Neuron (in vitro differentiated cells): ENCODE results near the gene UBXN10.
"Not testable (repeated sequence)": the region's sequence is repeated elsewhere in the genome, so short reads cannot be mapped to it uniquely, and the experiment has no call there.

ENCODE experiments used
- H2AFZ ChIP-seq: one replicate; pipeline ENCODE4 v1.6.1; 2013; ENCODE audit warnings: low read depth, mild to moderate bottlenecking, inconsistent platforms, low read length, moderate library complexity
- H3K27me3 ChIP-seq: one replicate; pipeline ENCODE4 v1.6.1; 2013; ENCODE audit warnings: low read length; ENCODE audit not compliant: insufficient read depth
- H3K36me3 ChIP-seq: one replicate; pipeline ENCODE4 v1.6.1; 2013; ENCODE audit warnings: low read length; ENCODE audit not compliant: insufficient read depth
- H3K4me1 ChIP-seq: one replicate; pipeline ENCODE4 v1.6.1; 2013; ENCODE audit warnings: low read length; ENCODE audit not compliant: insufficient read depth
- H3K4me3 ChIP-seq: 2 replicates; pipeline ENCODE4 v1.5.1; 2013; ENCODE audit warnings: mild to moderate bottlenecking, low read length, moderate library complexity
- H3K9me3 ChIP-seq: one replicate; pipeline ENCODE4 v1.6.1; 2013; ENCODE audit warnings: low read length

The UBXN10 gene

DNA sequence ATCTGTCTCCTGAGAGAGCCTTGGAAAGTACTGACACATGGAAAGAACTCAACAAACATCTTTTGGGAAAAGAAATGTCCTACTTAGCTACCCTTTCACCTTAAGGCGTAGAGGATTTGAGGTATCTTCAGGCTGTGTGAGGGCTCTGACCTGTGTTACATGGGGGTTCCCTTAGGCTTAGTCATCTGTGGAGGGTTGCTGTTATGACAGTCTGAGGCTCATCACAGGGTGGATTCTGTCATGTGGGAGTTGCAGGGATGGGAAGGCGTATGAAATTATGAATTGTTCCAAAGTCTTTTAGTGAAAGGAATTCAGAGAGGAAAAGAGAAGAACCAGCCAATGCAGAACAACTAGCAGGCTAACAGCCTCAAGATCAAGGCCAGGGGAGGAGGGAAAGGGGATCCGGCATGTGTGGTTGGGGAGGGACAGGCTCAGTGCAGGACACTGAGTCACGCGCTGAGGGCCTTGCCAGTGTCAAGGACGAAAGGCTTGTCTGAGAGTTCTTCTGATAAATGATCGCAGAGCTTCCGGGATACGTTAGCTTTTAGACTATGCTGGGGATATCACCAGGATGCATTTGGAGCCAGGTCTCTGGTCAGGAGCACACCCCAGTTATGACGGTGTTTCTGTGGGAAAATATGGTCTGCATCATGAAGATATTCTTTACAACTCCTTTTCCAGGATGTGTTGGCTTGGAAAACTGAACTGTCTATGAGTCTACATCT, 25.0 kb downstream of the UBXN10 start:
- H3K9me3 ChIP-seq: no peaks in the 10 kb centered on the region

DNA sequence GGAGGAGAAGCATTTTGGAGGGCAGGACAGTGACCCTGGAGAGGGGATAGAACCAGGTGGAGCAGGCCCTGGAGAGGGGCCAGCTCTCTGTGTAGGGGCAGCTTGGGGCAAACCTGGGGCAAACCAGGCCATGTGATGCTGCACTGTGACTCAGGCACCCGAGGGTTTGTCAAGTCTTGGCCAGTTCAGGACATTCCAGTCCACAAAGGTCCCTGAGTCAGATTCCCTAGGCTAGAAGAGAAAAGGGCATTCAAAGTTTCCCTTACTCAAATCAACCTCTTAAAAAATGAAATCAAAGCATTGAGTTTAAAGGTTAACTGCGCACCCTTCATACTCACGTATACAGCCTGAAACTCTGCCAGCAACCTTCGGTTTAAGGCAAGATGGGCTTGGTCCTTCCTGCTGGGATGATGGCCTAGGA, 25.6 kb downstream of the UBXN10 start:
- Histone ChIP-seq H3K27me3 (peaks cover 12% of the 10 kb centered on the region), H2AFZ (no peak overlapping the region)

More for the DNA sequence above, 25.0 kb downstream of the UBXN10 start:
- Histone ChIP-seq H3K27me3 (peaks cover 12% of the 10 kb centered on the region), H2AFZ (no peak overlapping the region), H3K36me3 (no peaks in the 10 kb centered on the region), H3K4me3 (no peak overlapping the region), H3K4me1 (no peaks in the 10 kb centered on the region)

GRCh38 chr1:20212085-20212684, 26.3 kb downstream of the UBXN10 start:
- Histone ChIP-seq H3K9me3 (no peaks in the 10 kb centered on the region), H3K4me3 (no peak overlapping the region), H2AFZ (no peak overlapping the region), H3K27me3 (peaks cover 12% of the 10 kb centered on the region), H3K4me1 (no peaks in the 10 kb centered on the region), H3K36me3 (no peaks in the 10 kb centered on the region)

More for the DNA sequence above, 25.6 kb downstream of the UBXN10 start:
- no peaks in the 10 kb centered on the region for H3K36me3 ChIP-seq
- no peak overlapping the region for H3K4me3 ChIP-seq
- no peaks in the 10 kb centered on the region for H3K9me3 ChIP-seq
- no peaks in the 10 kb centered on the region for H3K4me1 ChIP-seq

DNA sequence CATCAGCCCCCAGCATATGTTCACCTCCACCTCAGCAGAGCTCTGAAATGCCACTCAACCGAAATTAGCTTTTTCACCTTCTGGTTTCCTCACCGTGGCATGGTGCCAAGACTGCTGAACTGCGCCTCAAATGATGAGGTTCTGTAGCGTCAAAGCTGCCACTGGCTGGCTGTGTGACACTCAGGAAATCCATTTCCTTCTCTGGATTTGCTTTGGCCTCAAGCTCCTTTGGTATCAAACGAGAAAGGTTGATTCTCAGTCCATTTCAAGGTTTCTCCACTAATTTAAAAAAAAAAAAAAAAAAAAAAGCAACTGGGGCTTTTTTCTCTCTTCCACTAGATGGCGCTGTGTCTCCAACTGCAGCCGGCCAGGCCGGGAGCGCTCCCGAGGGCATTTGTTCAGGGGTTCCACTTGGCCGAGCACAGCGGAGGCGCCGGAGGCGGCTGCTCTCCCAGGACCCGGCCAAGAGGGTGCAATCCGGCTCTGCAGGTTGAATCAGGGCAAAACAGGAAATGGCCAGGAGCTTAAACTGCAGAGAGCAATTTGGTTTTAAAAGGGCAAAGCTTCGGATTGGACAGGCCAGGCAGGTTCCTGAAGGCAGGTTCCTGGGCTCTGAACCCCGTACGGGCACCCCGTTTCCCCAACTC, 26.9 kb downstream of the UBXN10 start:
- Histone ChIP-seq H3K9me3 (no peaks in the 10 kb centered on the region), H3K36me3 (no peaks in the 10 kb centered on the region), H2AFZ (no peak overlapping the region), H3K4me1 (no peaks in the 10 kb centered on the region), H3K4me3 (no peak overlapping the region), H3K27me3 (peaks cover 12% of the 10 kb centered on the region)

DNA sequence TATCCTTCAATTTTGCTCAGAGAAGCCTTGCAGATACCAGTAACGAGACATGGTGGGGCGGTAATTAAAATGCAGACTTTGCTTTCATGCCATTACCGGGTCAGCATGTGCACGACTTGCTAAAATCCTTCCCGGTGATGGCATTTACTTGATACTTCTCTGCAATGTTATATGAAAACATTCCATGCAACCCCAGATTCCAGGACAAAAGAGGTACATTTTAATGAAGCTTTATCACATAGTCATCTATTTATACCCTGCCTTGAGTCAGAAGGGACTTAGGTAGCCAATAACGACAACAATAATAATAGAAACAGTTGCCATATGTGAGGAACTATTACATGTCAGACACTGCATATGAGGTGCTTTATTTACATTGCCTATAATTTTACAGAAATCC, 29.8 kb downstream of the UBXN10 start:
- Histone ChIP-seq H3K27me3 (peaks cover 20% of the 10 kb centered on the region), H3K4me3 (no peak overlapping the region), H2AFZ (no peak overlapping the region), H3K9me3 (no peaks in the 10 kb centered on the region), H3K36me3 (no peaks in the 10 kb centered on the region), H3K4me1 (no peaks in the 10 kb centered on the region)

DNA sequence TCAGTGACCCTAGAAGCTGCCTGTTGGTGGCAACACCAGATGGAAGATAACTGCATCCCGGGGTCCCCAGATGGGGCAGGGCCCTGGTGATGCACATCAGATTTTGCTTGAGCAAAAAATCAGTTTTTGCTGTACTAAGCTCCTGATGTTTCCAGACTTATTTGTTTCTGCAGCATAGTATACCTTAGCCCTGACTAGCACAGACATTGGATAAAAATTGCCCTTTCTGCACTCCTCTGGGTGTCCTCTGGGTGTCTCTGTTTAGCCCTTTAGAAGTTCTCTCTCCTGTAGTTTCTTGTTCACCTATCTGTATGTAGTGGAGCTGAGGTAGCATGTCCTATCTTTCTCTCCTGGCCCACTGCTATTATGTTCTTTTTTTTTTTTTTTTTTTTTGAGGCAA, 30.7 kb downstream of the UBXN10 start:
- Histone ChIP-seq H3K9me3 (no peaks in the 10 kb centered on the region), H3K36me3 (no peaks in the 10 kb centered on the region), H2AFZ (no peak overlapping the region), H3K27me3 (peaks cover 18% of the 10 kb centered on the region), H3K4me3 (no peak overlapping the region), H3K4me1 (no peaks in the 10 kb centered on the region)

DNA sequence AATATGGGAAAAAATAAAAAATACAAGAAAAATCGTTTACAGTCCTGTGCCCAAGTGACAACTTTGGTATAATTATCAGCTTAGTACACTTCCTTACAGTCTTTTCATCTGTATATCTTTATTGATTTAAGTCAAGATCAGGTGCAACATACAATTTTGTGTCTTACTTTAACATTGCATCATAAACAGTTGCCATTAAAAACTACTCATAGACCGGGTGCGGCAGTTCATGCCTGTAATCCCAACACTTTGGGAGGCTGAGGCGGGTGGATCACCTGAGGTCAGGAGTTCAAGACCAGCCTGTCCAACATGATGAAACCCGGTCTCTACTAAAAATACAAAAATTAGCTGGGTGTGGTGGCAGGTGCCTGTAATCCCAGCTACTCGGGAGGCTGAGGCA, 33.2 kb downstream of the UBXN10 start:
- peaks cover 29% of the 10 kb centered on the region for H3K27me3 ChIP-seq
- not testable (repeated sequence) for H3K4me1 ChIP-seq, H2AFZ ChIP-seq, H3K4me3 ChIP-seq, H3K9me3 ChIP-seq, H3K36me3 ChIP-seq

DNA sequence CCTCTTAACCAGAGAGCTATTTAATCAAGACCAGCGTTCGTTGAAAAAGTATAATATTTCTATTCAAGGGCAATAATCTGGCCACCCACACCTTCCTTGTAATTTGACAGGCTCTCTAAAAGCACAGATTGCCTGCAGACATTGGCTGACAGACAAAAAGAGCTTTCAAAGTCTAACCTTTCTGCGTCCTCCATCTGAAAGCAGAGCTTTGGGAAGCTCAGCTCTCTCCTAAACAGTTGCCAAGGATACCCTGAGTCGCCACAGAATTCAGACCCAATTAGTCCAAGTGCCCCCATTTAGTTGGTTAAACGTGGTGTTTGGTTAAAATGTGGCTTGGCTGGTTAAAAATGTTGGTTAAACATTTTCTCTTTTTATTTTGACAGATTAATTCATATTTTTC, 34.1 kb downstream of the UBXN10 start:
- Histone ChIP-seq H3K4me1 (no peaks in the 10 kb centered on the region), H3K36me3 (no peaks in the 10 kb centered on the region)

GRCh38 chr1:20223106-20223505, 37.2 kb downstream of the UBXN10 start:
- Histone ChIP-seq H3K36me3 (no peaks in the 10 kb centered on the region), H3K27me3 (peaks cover 34% of the 10 kb centered on the region), H3K4me1 (no peaks in the 10 kb centered on the region), H2AFZ (no peak overlapping the region), H3K4me3 (no peak overlapping the region), H3K9me3 (no peaks in the 10 kb centered on the region)

More for the DNA sequence above, 34.1 kb downstream of the UBXN10 start:
- Histone ChIP-seq H3K27me3 (peaks cover 26% of the 10 kb centered on the region), H3K4me3 (no peak overlapping the region), H2AFZ (no peak overlapping the region), H3K9me3 (no peaks in the 10 kb centered on the region)

GRCh38 chr1:20223551-20224419, 37.9 kb downstream of the UBXN10 start:
- Histone ChIP-seq H2AFZ (no peak overlapping the region), H3K27me3 (peaks cover 34% of the 10 kb centered on the region), H3K4me1 (no peaks in the 10 kb centered on the region)

GRCh38 chr1:20224546-20224945, 38.6 kb downstream of the UBXN10 start:
- Histone ChIP-seq H3K9me3 (no peaks in the 10 kb centered on the region), H3K4me3 (no peak overlapping the region), H3K27me3 (peaks cover 34% of the 10 kb centered on the region), H2AFZ (no peak overlapping the region), H3K4me1 (no peaks in the 10 kb centered on the region), H3K36me3 (no peaks in the 10 kb centered on the region)

More at GRCh38 chr1:20223551-20224419, 37.9 kb downstream of the UBXN10 start:
- Histone ChIP-seq H3K9me3 (no peaks in the 10 kb centered on the region), H3K4me3 (no peak overlapping the region), H3K36me3 (no peaks in the 10 kb centered on the region)

DNA sequence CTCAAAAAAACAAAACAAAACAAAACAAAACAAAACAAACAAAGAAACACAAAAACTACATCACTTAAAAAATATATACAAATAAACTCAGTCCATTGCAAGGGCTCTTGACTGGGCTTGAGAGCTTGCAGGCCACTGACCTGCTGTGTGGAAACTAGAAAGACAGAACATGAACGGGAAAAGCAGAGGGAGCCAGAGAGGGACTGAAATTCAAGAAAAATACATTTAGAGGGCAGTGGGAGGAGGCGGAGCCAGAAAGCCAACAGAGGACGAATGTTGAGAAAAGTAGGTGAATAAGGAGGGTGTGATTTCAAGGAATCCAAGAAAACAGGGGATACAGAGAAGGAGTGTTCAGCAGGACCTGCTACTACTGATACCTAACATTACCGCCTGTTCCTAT, 41.8 kb downstream of the UBXN10 start:
- Histone ChIP-seq H3K36me3 (no peaks in the 10 kb centered on the region), H2AFZ (no peak overlapping the region), H3K27me3 (peaks cover 20% of the 10 kb centered on the region), H3K9me3 (no peaks in the 10 kb centered on the region), H3K4me3 (no peak overlapping the region), H3K4me1 (no peaks in the 10 kb centered on the region)
